ENCODE results near the gene NDE1. TPM values are rescaled to one million over a fixed set of nuclear protein-coding genes. Genes with fewer than 3 reads are reported as not detected.

NDE1 gene
- total and polyA plus RNA-seq, 2 experiments from 2014 or later = 7.1 to 41.0 TPM

GRCh38 chr16:15621889-15622288 lies 28.2 kb upstream of the NDE1 start:
- Histone ChIP-seq H3K4me1 (ENCODE audit: low read depth) (no peaks in the 10 kb centered on the region), H3K4me3 (no peak overlapping the region), H3K27ac (no peak overlapping the region), H3K9me3 (ENCODE audit: low read depth) (no peaks in the 10 kb centered on the region), H3K27me3 (no peaks in the 10 kb centered on the region), H3K36me3 (peaks cover 40% of the 10 kb centered on the region)
- TF ChIP-seq CTCF (IDR thresholded peaks at IDR 0.05; ENCODE audit: low read depth, low read length) = no peak
- no peak for DNase-seq (ENCODE audit: low read depth in 1 of 2, low spot score in 1 of 2)

GRCh38 chr16:15631730-15632409 lies 18.2 kb upstream of the NDE1 start:
- no peak for TF ChIP-seq CTCF (IDR thresholded peaks at IDR 0.05; ENCODE audit: low read depth, low read length)
- Histone ChIP-seq H3K9me3 (ENCODE audit: low read depth) (no peaks in the 10 kb centered on the region), H3K27ac (no peak overlapping the region), H3K36me3 (peaks cover 60% of the 10 kb centered on the region), H3K4me3 (no peak overlapping the region), H3K27me3 (no peaks in the 10 kb centered on the region), H3K4me1 (ENCODE audit: low read depth) (no peaks in the 10 kb centered on the region)
- no peak for DNase-seq (ENCODE audit: low read depth in 1 of 2, low spot score in 1 of 2)

- Histone ChIP-seq H3K36me3 (peaks cover 70% of the 10 kb centered on the region), H3K4me3 (no peak overlapping the region), H3K9me3 (ENCODE audit: low read depth) (no peaks in the 10 kb centered on the region), H3K27ac (no peak overlapping the region), H3K27me3 (no peaks in the 10 kb centered on the region), H3K4me1 (ENCODE audit: low read depth) (no peaks in the 10 kb centered on the region)
- no peak for DNase-seq (ENCODE audit: low read depth in 1 of 2, low spot score in 1 of 2)
- TF ChIP-seq CTCF (IDR thresholded peaks at IDR 0.05; ENCODE audit: low read depth, low read length) = no peak
These were observed 14.1 kb upstream of the NDE1 start for GRCh38 chr16:15635926-15636325.

GRCh38 chr16:15636392-15636873 lies 13.6 kb upstream of the NDE1 start:
- peaks cover 66% of the 10 kb centered on the region for H3K36me3 ChIP-seq
- H3K9me3 ChIP-seq (ENCODE audit: low read depth) = no peaks in the 10 kb centered on the region
- H3K4me1 ChIP-seq (ENCODE audit: low read depth) = no peaks in the 10 kb centered on the region
- DNase-seq (ENCODE audit: low read depth in 1 of 2, low spot score in 1 of 2) = no peak
- TF ChIP-seq CTCF (IDR thresholded peaks at IDR 0.05; ENCODE audit: low read depth, low read length) = no peak
- H3K27me3 ChIP-seq = no peaks in the 10 kb centered on the region
- no peak overlapping the region for H3K4me3 ChIP-seq
- H3K27ac ChIP-seq = no peak overlapping the region

- Histone ChIP-seq H3K9me3 (ENCODE audit: low read depth) (no peaks in the 10 kb centered on the region), H3K36me3 (peaks cover 43% of the 10 kb centered on the region), H3K27ac (no peak overlapping the region), H3K4me3 (no peak overlapping the region), H3K27me3 (no peaks in the 10 kb centered on the region), H3K4me1 (ENCODE audit: low read depth) (peaks cover 6% of the 10 kb centered on the region)
- DNase-seq (ENCODE audit: low read depth in 1 of 2, low spot score in 1 of 2) = no peak
- no peak for TF ChIP-seq CTCF (IDR thresholded peaks at IDR 0.05; ENCODE audit: low read depth, low read length)
These were observed 10.9 kb upstream of the NDE1 start for GRCh38 chr16:15639061-15639568.

All from cardiac muscle cell (in vitro differentiated cells and primary cell).